Spleen (tissue), 11 donors: ENCODE data around the gene ZFYVE28. TPM values are rescaled to one million over a fixed set of nuclear protein-coding genes. Genes with fewer than 3 reads are reported as not detected.

Experiments used
- DNase-seq: peaks from one replicate; pipeline ENCODE4 v3.0.0-alpha.2; 2020
- H3K27ac ChIP-seq, 8 donors: fragments of 200-600 bp; sonication (generic) in 7 of 8; 1 replicate in 4 of 8; 2 replicates in 4 of 8; pipeline versions ENCODE4 v1.5.0 to v1.8.0; 2016 to 2021; ENCODE audit warnings: inconsistent platforms in 4 of 8, mild to moderate bottlenecking in 4 of 8, moderate library complexity in 1 of 8
- H3K27me3 ChIP-seq, 7 donors: fragments of 200-600 bp; sonication (generic) in 6 of 7; replicated peaks in 1 of 7; 1 replicate in 4 of 7; 2 replicates in 3 of 7; pipeline versions ENCODE4 v1.5.0 to v1.8.0; 2016 to 2021; ENCODE audit warnings: inconsistent platforms in 3 of 7, mild to moderate bottlenecking in 1 of 7
- H3K36me3 ChIP-seq, 6 donors: fragments of 200-600 bp; sonication (generic) in 5 of 6; 1 replicate in 4 of 6; 2 replicates in 2 of 6; pipeline versions ENCODE4 v1.5.0 to v1.8.0; 2016 to 2021; ENCODE audit warnings: inconsistent platforms in 2 of 6
- H3K4me1 ChIP-seq, 6 donors: fragments of 200-600 bp; sonication (generic) in 5 of 6; 1 replicate in 3 of 6; 2 replicates in 3 of 6; pipeline versions ENCODE4 v1.5.0 to v1.8.0; 2016 to 2021; ENCODE audit warnings: inconsistent platforms in 3 of 6
- H3K4me3 ChIP-seq, 8 donors: fragments of 200-600 bp; sonication (generic) in 7 of 8; 1 replicate in 4 of 8; 2 replicates in 4 of 8; pipeline versions ENCODE4 v1.5.0 to v1.8.0; 2016 to 2021; ENCODE audit warnings: inconsistent platforms in 4 of 8, mild to moderate bottlenecking in 4 of 8, moderate library complexity in 2 of 8
- H3K9me3 ChIP-seq, 8 donors: fragments of 200-600 bp; sonication (generic) in 7 of 8; 1 replicate in 4 of 8; 2 replicates in 4 of 8; pipeline versions ENCODE4 v1.5.0 to v1.8.0; 2016 to 2021; ENCODE audit warnings: inconsistent platforms in 4 of 8
- CTCF ChIP-seq, 11 experiments: fragments of 200-600 bp in 7 of 11; fragments of 450-650 bp in 4 of 11; sonication (generic) in 4 of 11; IDR thresholded peaks in 8 of 11; conservative IDR thresholded peaks in 3 of 11; 1 replicate in 7 of 11; 2 replicates in 4 of 11; pipeline versions ENCODE4 v1.4.0 to v1.8.0; 2016 to 2021; ENCODE audit warnings: antibody characterized with exemption in 11 of 11, inconsistent platforms in 4 of 11, mild to moderate bottlenecking in 1 of 11
- POLR2A ChIP-seq, 3 donors: fragments of 450-650 bp; IDR thresholded peaks; one replicate each; pipeline ENCODE4 v1.5.1; 2017; ENCODE audit warnings: antibody characterized with exemption in 3 of 3, mild to moderate bottlenecking in 1 of 3
- POLR2AphosphoS5 ChIP-seq, 3 donors: sonication (generic); formaldehyde crosslinking; IDR thresholded peaks; one replicate each; pipeline ENCODE4 v1.5.1; 2017; ENCODE audit warnings: antibody characterized with exemption in 3 of 3
- WGBS, 5 donors: extraction: QIAGEN DNeasy Blood & Tissue Kit in 3 of 5; methylation state at CpG; one replicate each; pipeline versions ENCODE4 v1.1.5 to v1.1.7; 2013 to 2018; 5-methylcytosine and 5-hydroxymethylcytosine counted together
- intact Hi-C: fragments of 100-400 bp; cut with DNase I; formaldehyde crosslinking; loops from one replicate; pipeline ENCODE4 v1.15.0; 2023; ENCODE audit warnings: low total_unique reads
- polyA plus RNA-seq, 3 donors: library from polyadenylated mRNA; stranded (reverse); fragments of 200-250 nt; gene quantifications; one replicate each; pipeline ENCODE4 v1.2.1, GENCODE V29; 2013
- total RNA-seq, 7 donors: library from RNA; depleted of rRNA in 3 of 7; stranded (reverse); fragments of >200 nt in 3 of 7; fragmentation: NEBNext Ultra II Directional in 4 of 7; extraction: Animal tissue kit (Norgen Biotek cat#: 25700) in 4 of 7; gene quantifications; one replicate each; pipeline versions ENCODE4 v1.1.0 to v1.2.1, GENCODE V29; 2016 to 2021
- donor health status: healthy with polysubstance abuse.
- donor health status: DM: no; HTN: no; CAD: no; lungs with moderate emphysema.
- donor health status: DM: no; HTN: no; CAD: no.
- donor health status: Bipolar disorder and iron deficiency.
- donor health status: healthy.
- donor health status: DM: no; HTN: no; CAD: no.
- donor health status: DM: yes; HTN: yes; CAD: no.

The ZFYVE28 gene
- total and polyA plus RNA-seq, 10 donors, result 2.7 to 31.3 (median 12.6) TPM

DNA sequence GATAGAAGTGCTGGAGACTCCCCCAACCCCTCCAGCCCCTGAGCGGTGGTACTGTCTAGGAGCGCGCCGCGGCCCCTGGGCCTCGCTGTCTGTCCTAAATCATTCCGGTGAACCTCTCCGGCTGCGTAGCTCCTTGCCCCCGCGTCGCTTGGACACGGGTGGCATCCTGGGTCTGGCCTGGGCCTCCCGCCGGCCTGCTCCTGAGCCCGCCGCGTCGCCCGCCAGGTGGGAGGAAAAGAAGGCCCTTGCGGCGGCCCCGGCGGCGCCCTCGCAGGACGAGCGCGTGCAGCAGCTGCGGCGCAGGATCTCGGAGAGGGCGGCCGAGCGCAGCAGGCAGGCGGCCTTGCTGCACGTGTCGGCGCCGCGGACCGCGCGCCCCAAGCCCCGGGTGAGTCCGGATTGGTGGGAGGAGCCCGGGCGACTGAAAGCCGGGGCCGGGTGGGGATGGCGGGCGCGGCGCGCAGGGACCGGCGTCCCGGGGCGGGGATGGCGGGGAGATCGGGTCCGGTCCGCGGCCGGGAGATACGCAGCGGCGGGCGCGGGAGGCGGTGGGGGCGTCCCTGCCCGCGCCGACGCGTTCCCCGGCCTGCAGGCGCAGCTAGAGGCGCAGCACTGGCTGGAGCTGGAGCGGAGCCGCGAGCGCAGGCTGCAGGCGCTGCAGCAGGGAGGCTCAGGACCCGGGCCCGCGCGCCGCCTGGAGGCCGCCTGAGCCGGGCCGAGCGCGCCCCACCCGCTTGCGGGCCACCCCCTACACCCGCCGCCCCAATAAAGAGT is 44.0 kb upstream of the ZFYVE28 start:
- 6 to 28% (median 10%) methylated on average over 19 to 99 of the region's 99 CpGs for WGBS, 5 donors
- Histone ChIP-seq H3K36me3 (no peaks in the 10 kb centered on the region), H3K27ac (peak overlapping the region in 4 of 8 donors; percentile 37 to 52 (median 45)), H3K27me3 (peaks cover 0 to 36% (median 0%) of the 10 kb centered on the region in 7 donors), H3K4me1 (peaks cover 4 to 30% (median 18%) of the 10 kb centered on the region in 6 donors), H3K9me3 (no peaks in the 10 kb centered on the region), H3K4me3 (peak overlapping the region; percentile 40 to 87 (median 59))
- intact Hi-C loops, result no loop called here
- peak in 2 of 3 donors; percentile 26 to 40 for TF ChIP-seq POLR2AphosphoS5 (IDR thresholded peaks at IDR 0.05)
- TF ChIP-seq POLR2A (IDR thresholded peaks at IDR 0.05), result no peak
- TF ChIP-seq CTCF (IDR thresholded peaks at IDR 0.05 in 8 of 11, conservative IDR thresholded peaks at IDR 0.05 in 3 of 11), result peak in 8 of 11 experiments; percentile 15 to 80 (median 68)
- DNase-seq, result peak; percentile 91

DNA sequence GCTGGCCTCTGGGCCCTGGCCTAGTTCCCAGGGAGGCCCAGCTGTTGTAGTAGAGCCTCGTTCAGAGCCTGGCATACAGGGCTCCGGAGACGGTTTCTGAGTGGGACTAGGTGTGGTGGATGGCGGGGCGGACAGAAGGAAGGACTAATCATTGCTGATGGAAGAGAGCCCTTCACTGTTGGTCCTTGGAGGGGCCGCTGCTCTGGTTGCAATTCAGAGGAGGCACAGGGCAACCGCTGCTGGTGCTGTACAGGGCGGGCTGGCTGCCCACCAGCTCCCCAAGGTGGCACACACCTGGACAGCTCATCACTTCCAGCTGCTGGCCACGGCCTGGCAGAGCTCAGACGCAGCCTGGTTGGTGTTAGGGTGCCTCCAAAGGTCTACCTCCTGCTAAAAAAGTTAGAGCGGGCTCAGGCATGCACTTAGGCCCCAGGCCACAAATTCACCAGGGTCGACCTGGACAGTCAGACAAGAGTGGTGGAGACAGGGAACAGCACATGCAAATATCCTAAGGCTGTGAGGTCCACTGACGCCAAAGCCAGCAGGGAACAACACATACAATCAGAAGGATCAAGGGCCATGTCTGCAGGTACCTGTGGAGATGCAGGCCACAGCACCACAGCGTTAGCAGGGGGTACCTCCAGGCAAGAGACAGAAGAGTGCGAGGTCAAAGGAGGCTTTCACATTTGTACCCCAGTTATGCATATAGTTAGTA is 43.0 kb upstream of the ZFYVE28 start:
- no peaks in the 10 kb centered on the region for H3K36me3 ChIP-seq
- TF ChIP-seq CTCF (IDR thresholded peaks at IDR 0.05 in 8 of 11, conservative IDR thresholded peaks at IDR 0.05 in 3 of 11), result no peak
- no peak for TF ChIP-seq POLR2AphosphoS5 (IDR thresholded peaks at IDR 0.05)
- TF ChIP-seq POLR2A (IDR thresholded peaks at IDR 0.05), result no peak
- H3K4me1 ChIP-seq, result peaks cover 4 to 23% (median 18%) of the 10 kb centered on the region in 6 donors
- peaks cover 0 to 36% (median 0%) of the 10 kb centered on the region in 7 donors for H3K27me3 ChIP-seq
- WGBS, 5 donors, result 81 to 91% (median 88%) methylated on average over 10 to 15 of the region's 15 CpGs
- DNase-seq, result peak; percentile 68
- intact Hi-C loops, result no loop called here
- H3K27ac ChIP-seq, result no peak overlapping the region
- no peaks in the 10 kb centered on the region for H3K9me3 ChIP-seq
- no peak overlapping the region for H3K4me3 ChIP-seq

DNA sequence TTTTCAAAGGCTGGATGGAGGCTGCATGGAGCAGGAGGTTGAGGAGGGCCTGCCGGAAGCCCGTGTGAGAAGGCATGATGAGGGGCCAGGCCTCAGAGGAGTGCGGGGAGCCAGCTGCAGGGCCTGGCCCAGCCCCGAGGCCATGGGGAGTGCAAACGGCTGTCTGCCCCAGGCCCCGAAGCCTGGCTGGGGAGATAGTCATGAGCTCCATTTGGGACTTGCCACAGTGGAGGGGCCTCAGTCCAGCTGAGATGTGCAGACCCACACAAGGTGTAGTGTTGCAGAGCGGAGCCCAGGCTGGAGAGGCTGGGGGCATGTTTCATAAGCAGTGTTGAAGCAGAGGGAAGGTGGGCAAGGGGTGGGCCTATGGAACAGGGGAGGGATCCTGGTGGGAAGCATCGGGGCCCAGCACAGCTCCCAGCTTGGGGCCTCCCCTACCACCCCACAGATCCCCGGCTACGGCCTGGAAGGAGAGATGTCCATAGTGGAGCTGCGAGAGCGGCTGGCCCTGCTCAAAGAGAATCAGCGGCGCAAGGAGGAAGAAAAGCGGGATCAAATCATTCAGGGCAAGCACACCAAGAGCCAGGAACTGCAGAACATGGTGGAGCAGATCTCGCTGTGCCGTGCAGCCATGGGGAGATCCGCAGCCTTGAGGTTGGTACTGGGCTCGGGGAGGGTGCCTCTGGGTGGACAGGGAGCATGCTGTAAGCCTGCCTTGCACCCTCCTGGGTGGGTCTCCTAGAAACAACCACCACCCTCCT is 41.3 kb upstream of the ZFYVE28 start:
- peak; percentile 59 for DNase-seq
- 93 to 98% (median 94%) methylated on average over 19 of the region's 19 CpGs for WGBS, 5 donors

More for the DNA sequence above, 41.3 kb upstream of the ZFYVE28 start:
- Histone ChIP-seq H3K36me3 (no peaks in the 10 kb centered on the region), H3K4me1 (peaks cover 4 to 21% (median 18%) of the 10 kb centered on the region in 6 donors), H3K27ac (no peak overlapping the region), H3K4me3 (no peak overlapping the region), H3K9me3 (no peaks in the 10 kb centered on the region), H3K27me3 (peaks cover 0 to 36% (median 0%) of the 10 kb centered on the region in 7 donors)
- TF ChIP-seq POLR2A (IDR thresholded peaks at IDR 0.05) (no peak), CTCF (IDR thresholded peaks at IDR 0.05 in 8 of 11, conservative IDR thresholded peaks at IDR 0.05 in 3 of 11) (no peak), POLR2AphosphoS5 (IDR thresholded peaks at IDR 0.05) (no peak)
- intact Hi-C loops, result no loop called here
